Measurements from ENCODE around the gene PGC. TPM values are rescaled to one million over a fixed set of nuclear protein-coding genes. Genes with fewer than 3 reads are reported as not detected.
A peak's percentile ranks its signal among the peaks of the same experiment; 100 is the strongest.

Gene PGC
- polyA plus RNA-seq, 1 of the 3 experiments (the other 2 are of a cell fraction), result not detected

- TF ChIP-seq SIN3A (IDR thresholded peaks at IDR 0.05; ENCODE audit: borderline replicate concordance, low read depth, low read length), result no peak
- TF ChIP-seq USF1 (IDR thresholded peaks at IDR 0.05; ENCODE audit: borderline replicate concordance, low read depth), result no peak
- no peak for TF ChIP-seq CHD2 (IDR thresholded peaks at IDR 0.05; ENCODE audit: low read length, partially characterized antibody)
- TF ChIP-seq GATA2 (CRISPR knock-in tag; IDR thresholded peaks at IDR 0.05), result no peak
- TF ChIP-seq NRF1 (IDR thresholded peaks at IDR 0.05; ENCODE audit: low read depth, low read length), result no peak
- DNase-seq, result no peak
- no peaks in the 10 kb centered on the region for H3K9me3 ChIP-seq
- no peak overlapping the region for H2AFZ ChIP-seq (ENCODE audit: low read depth)
- H3F3A ChIP-seq (replicated peaks; ENCODE audit: insufficient read depth), result peaks cover 35% of the 10 kb centered on the region
- H3K9ac ChIP-seq, result peak overlapping the region; percentile 81; the same call in 1 of the 2 replicates
- WGBS (ENCODE audit: low lambda C conversion rate), result 93% methylated on average over 5 of the region's 6 CpGs
- 0 out of 2 replicates have a peak overlapping the region, but pooled peaks have one; percentile 81 for H3K4me2 ChIP-seq
- H3K27me3 ChIP-seq (ENCODE audit: insufficient read depth), result no peaks in the 10 kb centered on the region
- no peaks in the 10 kb centered on the region for H3K9me2 ChIP-seq
- no peaks in the 10 kb centered on the region for H3K36me3 ChIP-seq (replicated peaks in 1 of 2; ENCODE audit: control insufficient read depth in 1 of 2, insufficient read depth in 2 of 2, low read length in 1 of 2)
- peaks cover 19 to 31% of the 10 kb centered on the region in 2 experiments for H3K4me1 ChIP-seq (ENCODE audit: control insufficient read depth in 1 of 2, insufficient read depth in 2 of 2, low read depth in 1 of 2, low read length in 1 of 2)
- no peaks in the 10 kb centered on the region for H4K20me1 ChIP-seq (ENCODE audit: insufficient read depth)
- peak overlapping the region in 1 of 2 experiments; percentile 100; a peak in 2 of 4 replicates for H3K27ac ChIP-seq (ENCODE audit: low read depth in 2 of 2, low read length in 1 of 2)
- POLR2A ChIA-PET, result no interaction called here
- CTCF ChIA-PET, result interaction anchor here (2.6 to 5.8 kb wide), 2 partner anchors 12 to 329 kb away, joined by 15 to 57 read pairs; no protein-coding TSS in a partner anchor
- no peak overlapping the region for H3K4me3 ChIP-seq (ENCODE audit: low read depth in 2 of 2, low read length in 1 of 2)
- H3K79me2 ChIP-seq (ENCODE audit: insufficient read depth), result peaks cover 3% of the 10 kb centered on the region
These were observed 50.4 kb downstream of the PGC start for GRCh38 chr6:41696788-41697187.

DNA sequence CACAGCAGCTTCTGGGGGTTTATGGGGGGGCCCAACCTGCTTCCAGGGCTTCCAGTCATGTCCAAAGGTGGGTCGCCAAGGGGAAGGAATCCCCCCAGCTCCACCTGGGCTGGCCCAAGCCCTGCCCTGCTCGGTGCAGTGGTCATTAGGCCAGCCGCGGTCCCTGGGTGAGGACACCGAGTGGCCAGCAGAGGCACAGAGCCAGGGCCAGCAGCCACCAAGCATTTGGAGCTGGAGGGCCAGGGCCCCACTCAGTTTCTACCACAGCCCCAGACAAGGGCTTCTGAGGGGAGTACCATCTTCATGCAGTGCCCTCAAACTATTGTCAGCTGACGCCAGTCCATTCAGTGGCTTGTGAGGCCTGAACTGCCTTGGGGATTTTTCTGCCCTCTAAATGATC, 51.4 kb downstream of the PGC start:
- Histone ChIP-seq H3K9me3 (no peaks in the 10 kb centered on the region), H3K79me2 (ENCODE audit: insufficient read depth) (peaks cover 2% of the 10 kb centered on the region), H3K4me1 (ENCODE audit: control insufficient read depth in 1 of 2, insufficient read depth in 2 of 2, low read depth in 1 of 2, low read length in 1 of 2) (peaks cover 19 to 31% of the 10 kb centered on the region in 2 experiments), H3K4me2 (no peak overlapping the region), H3K27me3 (ENCODE audit: insufficient read depth) (no peaks in the 10 kb centered on the region), H3K36me3 (replicated peaks in 1 of 2; ENCODE audit: control insufficient read depth in 1 of 2, insufficient read depth in 2 of 2, low read length in 1 of 2) (no peaks in the 10 kb centered on the region), H3K4me3 (ENCODE audit: low read depth in 2 of 2, low read length in 1 of 2) (no peak overlapping the region), H2AFZ (ENCODE audit: low read depth) (no peak overlapping the region), H4K20me1 (ENCODE audit: insufficient read depth) (no peaks in the 10 kb centered on the region), H3K27ac (ENCODE audit: low read depth in 2 of 2, low read length in 1 of 2) (no peak overlapping the region; a peak in 1 of 4 replicates), H3K9ac (no peak overlapping the region), H3K9me2 (no peaks in the 10 kb centered on the region), H3F3A (replicated peaks; ENCODE audit: insufficient read depth) (peaks cover 35% of the 10 kb centered on the region)
- DNase-seq, result no peak
- CTCF ChIA-PET, result interaction anchor here (0.8 to 18.9 kb wide), 6 partner anchors 11 to 328 kb away, joined by 3 to 504 read pairs (median 12); no protein-coding TSS in a partner anchor
- POLR2A ChIA-PET, result no interaction called here
- TF ChIP-seq EZH2phosphoT487 (IDR thresholded peaks at IDR 0.05; ENCODE audit: borderline replicate concordance, low read depth), result no peak
- no peak for TF ChIP-seq RFX5 (IDR thresholded peaks at IDR 0.05; ENCODE audit: low read length)
- TF ChIP-seq TCF12 (IDR thresholded peaks at IDR 0.05), result no peak
- no peak for TF ChIP-seq FOXM1 (IDR thresholded peaks at IDR 0.05; ENCODE audit: low read depth)
- TF ChIP-seq, protein P1, sequence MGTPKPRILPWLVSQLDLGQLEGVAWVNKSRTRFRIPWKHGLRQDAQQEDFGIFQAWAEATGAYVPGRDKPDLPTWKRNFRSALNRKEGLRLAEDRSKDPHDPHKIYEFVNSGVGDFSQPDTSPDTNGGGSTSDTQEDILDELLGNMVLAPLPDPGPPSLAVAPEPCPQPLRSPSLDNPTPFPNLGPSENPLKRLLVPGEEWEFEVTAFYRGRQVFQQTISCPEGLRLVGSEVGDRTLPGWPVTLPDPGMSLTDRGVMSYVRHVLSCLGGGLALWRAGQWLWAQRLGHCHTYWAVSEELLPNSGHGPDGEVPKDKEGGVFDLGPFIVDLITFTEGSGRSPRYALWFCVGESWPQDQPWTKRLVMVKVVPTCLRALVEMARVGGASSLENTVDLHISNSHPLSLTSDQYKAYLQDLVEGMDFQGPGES (IDR thresholded peaks at IDR 0.05; ENCODE audit: low read depth, low read length), result no peak
- TF ChIP-seq SMC3 (IDR thresholded peaks at IDR 0.05; ENCODE audit: low read depth, low read length), result no peak
- no peak for TF ChIP-seq EP300 (IDR thresholded peaks at IDR 0.05; ENCODE audit: borderline replicate concordance in 1 of 2, low read depth in 1 of 2, low read length in 1 of 2)
- TF ChIP-seq, protein P2, sequence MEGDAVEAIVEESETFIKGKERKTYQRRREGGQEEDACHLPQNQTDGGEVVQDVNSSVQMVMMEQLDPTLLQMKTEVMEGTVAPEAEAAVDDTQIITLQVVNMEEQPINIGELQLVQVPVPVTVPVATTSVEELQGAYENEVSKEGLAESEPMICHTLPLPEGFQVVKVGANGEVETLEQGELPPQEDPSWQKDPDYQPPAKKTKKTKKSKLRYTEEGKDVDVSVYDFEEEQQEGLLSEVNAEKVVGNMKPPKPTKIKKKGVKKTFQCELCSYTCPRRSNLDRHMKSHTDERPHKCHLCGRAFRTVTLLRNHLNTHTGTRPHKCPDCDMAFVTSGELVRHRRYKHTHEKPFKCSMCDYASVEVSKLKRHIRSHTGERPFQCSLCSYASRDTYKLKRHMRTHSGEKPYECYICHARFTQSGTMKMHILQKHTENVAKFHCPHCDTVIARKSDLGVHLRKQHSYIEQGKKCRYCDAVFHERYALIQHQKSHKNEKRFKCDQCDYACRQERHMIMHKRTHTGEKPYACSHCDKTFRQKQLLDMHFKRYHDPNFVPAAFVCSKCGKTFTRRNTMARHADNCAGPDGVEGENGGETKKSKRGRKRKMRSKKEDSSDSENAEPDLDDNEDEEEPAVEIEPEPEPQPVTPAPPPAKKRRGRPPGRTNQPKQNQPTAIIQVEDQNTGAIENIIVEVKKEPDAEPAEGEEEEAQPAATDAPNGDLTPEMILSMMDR (IDR thresholded peaks at IDR 0.05), result no peak
- TF ChIP-seq, protein P3, sequence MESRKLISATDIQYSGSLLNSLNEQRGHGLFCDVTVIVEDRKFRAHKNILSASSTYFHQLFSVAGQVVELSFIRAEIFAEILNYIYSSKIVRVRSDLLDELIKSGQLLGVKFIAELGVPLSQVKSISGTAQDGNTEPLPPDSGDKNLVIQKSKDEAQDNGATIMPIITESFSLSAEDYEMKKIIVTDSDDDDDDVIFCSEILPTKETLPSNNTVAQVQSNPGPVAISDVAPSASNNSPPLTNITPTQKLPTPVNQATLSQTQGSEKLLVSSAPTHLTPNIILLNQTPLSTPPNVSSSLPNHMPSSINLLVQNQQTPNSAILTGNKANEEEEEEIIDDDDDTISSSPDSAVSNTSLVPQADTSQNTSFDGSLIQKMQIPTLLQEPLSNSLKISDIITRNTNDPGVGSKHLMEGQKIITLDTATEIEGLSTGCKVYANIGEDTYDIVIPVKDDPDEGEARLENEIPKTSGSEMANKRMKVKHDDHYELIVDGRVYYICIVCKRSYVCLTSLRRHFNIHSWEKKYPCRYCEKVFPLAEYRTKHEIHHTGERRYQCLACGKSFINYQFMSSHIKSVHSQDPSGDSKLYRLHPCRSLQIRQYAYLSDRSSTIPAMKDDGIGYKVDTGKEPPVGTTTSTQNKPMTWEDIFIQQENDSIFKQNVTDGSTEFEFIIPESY (IDR thresholded peaks at IDR 0.05; ENCODE audit: borderline replicate concordance, low read depth), result no peak
- TF ChIP-seq SIN3A (IDR thresholded peaks at IDR 0.05; ENCODE audit: borderline replicate concordance, low read depth, low read length), result no peak
- TF ChIP-seq RXRA (IDR thresholded peaks at IDR 0.05; ENCODE audit: borderline replicate concordance, low read depth), result no peak
- 100% methylated on average over 1 of the region's 6 CpGs for WGBS (ENCODE audit: low lambda C conversion rate)
